Measurements from ENCODE around the gene KRTAP10-10.
"Not testable (repeated sequence)": the region's sequence is repeated elsewhere in the genome, so short reads cannot be mapped to it uniquely, and the experiment has no call there.

The KRTAP10-10 gene

GRCh38 chr21:44653656-44654575, 16.8 kb downstream of the KRTAP10-10 start:
- FAIRE-seq, result no peak

GRCh38 chr21:44654576-44655175, 17.5 kb downstream of the KRTAP10-10 start, which contains the start of gene KRTAP12-4:
KRTAP12-4 (minus strand) TSS chr21:44654659; CDS start chr21:44654614, 45 bp downstream.
- FAIRE-seq, result no peak

DNA sequence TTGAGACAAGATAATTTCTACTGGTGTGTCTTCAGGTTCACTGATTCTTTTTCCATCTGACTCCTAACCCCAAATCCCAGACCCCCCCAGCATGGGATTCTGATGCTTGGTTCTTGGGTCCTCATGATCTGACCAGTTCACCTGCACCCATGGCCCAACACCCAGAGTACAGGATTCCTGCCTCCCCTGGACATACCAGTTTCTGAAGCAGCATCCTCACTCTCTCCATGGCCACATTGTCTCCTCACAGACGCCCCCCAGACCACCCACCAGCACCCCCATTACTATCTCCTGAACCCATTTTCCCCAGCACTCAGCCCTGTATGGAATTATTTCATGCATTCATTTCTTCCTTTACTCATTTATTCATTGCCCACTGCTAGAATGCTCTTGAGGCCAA, 19.7 kb downstream of the KRTAP10-10 start:
- no peak for FAIRE-seq

- FAIRE-seq, result no peak
Observed at GRCh38 chr21:44657635-44658540, 20.7 kb downstream of the KRTAP10-10 start, which contains the start of gene KRTAP12-3. KRTAP12-3 (plus strand) TSS chr21:44657932; CDS start chr21:44657980, 48 bp downstream.

GRCh38 chr21:44658541-44658910, 21.4 kb downstream of the KRTAP10-10 start:
- FAIRE-seq, result no peak

GRCh38 chr21:44658913-44659595, 21.9 kb downstream of the KRTAP10-10 start:
- FAIRE-seq, result no peak

DNA sequence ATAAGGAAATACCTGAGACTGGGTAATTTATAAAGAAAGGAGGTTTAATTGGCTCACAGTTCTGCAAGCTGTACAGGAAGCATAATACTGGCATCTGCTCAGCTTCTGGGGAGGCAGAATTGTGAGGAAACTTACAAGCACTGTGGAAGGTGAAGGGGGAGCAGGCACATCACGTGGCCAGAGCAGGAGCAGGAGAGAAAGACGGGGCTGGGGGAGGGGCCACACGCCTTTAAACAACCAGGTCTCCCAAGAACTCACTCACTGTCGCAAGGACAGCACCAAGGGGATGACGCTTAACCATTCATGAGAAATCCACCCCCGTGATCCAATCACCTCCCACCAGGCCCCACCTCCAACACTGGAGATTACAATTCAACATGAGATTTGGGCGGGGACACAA, 24.4 kb downstream of the KRTAP10-10 start:
- FAIRE-seq, result not testable (repeated sequence)

- FAIRE-seq, result no peak
Observed at GRCh38 chr21:44664691-44665090, 27.5 kb downstream of the KRTAP10-10 start.

GRCh38 chr21:44666401-44667320, 29.5 kb downstream of the KRTAP10-10 start, which contains the start of gene KRTAP12-2:
KRTAP12-2 (minus strand) TSS chr21:44666927; CDS start chr21:44666886, 41 bp downstream.
- no peak for FAIRE-seq

DNA sequence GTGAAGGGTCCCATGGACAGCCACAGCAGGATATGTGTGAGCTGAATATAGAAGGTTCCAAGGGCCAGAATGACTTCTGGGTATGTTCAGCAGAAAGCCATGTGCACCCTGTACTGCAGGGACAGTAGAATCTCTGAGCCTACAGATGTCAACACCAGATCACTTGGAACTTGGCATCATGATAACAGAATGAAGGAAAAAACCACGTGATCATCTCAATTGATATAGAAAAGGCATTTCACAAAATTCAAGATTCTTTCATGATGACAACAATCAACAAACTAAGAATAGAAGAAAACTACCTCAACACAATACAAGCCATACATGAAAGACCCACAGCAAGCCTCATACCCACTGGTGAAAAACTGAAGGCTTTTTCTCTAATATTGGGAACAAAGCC, 30.5 kb downstream of the KRTAP10-10 start:
- no peak for FAIRE-seq

GRCh38 chr21:44670642-44671432, 33.7 kb downstream of the KRTAP10-10 start:
- no peak for FAIRE-seq

GRCh38 chr21:44671911-44672310, 34.8 kb downstream of the KRTAP10-10 start:
- no peak for FAIRE-seq

- FAIRE-seq, result no peak
Observed at GRCh38 chr21:44677881-44678280, 40.7 kb downstream of the KRTAP10-10 start.

DNA sequence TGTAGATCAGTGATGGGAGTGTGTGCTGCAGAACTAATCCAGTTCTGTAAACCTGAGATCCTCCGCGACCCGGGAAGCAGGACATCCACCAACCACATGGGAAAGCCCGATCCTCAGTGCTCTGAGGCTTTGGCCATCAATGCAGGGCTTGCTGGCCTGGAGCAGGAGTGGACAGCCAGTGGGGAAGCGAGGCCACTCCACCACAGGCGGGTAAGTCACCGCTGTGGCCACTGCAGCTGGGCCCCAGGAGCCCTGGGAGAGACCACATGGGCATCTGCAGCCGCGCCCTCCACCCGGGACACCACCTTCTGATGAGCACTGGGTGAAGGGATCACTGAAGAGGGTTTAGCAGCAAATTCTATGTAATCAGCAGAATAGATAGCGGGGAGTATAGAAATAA, 44.0 kb downstream of the KRTAP10-10 start:
- no peak for FAIRE-seq

DNA sequence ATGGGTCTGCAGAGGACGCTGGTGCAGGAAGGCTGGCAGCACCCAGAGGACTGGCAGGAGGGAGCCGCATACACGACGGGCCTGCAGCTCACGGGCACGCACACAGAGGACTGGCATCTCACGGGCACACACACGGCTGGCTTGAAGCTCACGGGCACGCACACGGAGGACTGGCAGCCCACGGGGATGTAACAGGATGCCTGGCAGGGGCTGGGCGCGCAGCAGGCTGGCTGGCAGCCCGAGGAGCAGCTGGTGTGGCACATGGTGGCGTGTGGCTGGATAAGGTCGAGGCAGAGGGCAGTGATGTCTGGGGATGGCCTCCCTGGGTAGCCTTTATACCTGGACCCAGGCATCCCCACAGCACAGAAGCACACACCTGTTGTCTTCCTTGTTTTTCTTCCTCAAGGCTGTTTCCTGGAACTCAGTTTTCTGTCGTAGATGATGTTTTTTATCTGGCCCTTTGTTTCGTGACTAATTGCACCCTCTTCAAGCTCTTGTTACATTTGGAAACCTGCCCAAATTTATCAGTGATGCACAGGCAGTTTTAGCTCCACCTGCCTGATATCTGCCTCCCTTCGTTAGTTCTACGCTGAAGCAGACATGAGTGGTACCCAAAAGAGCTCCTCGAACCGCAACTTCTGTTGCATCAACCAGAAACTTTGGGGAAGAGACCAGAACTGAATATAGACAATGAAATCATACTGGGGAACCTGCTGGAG, 44.9 kb downstream of the KRTAP10-10 start, which contains the start of gene KRTAP12-1:
KRTAP12-1 (minus strand) TSS at position 303 of the 719 bp plus-strand sequence; CDS start at position 263, 40 bp downstream.
- no peak for FAIRE-seq

DNA sequence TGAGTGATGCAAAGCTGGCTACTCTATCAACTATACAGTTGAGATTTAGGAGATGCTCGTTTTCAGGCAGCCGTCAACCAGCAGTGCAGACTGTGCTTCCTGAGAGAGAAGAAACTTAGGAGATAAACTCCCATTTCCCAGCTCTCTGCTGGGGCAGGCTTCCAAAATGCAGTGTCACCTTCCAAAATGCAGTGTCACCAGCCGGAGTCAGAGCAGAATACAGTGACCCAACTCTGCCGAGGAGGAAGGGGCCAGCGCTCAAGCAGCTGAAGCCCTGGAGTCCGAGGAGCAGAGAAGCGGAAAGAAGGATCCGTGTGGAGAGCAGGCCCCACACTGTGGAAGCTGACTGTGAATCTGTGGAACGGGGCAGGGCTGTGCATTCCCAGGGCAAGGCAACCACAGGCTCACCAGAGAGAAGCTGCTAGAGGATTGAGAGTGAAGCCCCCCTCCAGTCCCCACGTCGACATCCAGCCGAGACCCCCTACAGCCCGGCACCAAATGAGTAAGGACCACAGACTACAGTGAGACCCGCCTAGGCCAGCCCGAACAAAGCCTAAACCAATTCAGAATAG, 45.5 kb downstream of the KRTAP10-10 start:
- FAIRE-seq, result no peak

DNA sequence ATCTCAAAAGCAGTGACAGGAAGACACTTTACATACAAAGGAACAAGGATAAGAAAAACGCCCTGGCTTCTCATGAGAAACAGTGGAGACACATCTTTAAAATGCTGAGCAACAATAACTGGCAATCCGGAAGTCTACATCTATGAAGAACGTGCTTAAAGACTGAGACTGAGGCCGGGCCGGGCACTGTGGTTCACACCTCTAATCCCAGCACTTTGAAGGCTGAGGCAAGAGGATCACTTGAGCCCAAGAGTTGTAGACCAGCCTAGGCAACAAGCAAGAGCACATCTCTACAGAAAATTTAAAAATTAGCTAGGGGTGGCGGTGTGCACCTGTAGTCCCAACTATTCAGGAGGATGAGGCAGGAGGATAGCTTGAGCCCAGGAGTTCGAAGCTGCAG, 46.9 kb downstream of the KRTAP10-10 start:
- FAIRE-seq, result no peak

- FAIRE-seq, result no peak
Observed at GRCh38 chr21:44684483-44684882, 47.3 kb downstream of the KRTAP10-10 start.

DNA sequence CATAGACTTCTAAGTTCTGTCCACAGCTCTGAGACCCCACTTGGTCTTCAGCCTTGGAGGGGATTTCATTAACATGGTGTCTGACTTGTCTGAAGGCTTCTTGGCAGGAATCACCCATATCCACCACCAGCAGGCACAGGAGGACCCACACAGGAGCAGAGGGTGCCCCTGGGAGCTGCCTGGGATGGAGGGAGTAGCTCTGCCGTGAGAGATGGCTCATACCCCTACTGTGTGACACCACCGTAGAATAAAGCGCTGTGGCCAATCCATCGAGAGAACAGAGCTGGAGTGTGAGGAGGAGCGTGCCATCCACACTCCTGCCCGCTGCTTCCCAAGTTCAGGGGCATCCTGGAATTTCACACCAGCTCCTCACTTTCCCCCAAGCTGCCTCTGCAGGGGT, 47.9 kb downstream of the KRTAP10-10 start:
- FAIRE-seq, result not testable (repeated sequence)
